Activated CD8-positive, alpha-beta memory T cell treated with anti-CD3 and anti-CD28 coated beads, Interleukin-2, amount 50 U/mL, for 1 hour (primary cell): ENCODE measurements around the gene ACER1.
"Not testable (repeated sequence)": the region's sequence is repeated elsewhere in the genome, so short reads cannot be mapped to it uniquely, and the experiment has no call there.

Experiments used
- DNase-seq: peaks from one replicate; pipeline ENCODE4 v3.0.0-alpha.2; 2020; ENCODE audit errors: extremely low read depth

Gene ACER1

GRCh38 chr19:6355321-6356040 is 22.1 kb upstream of the ACER1 start:
- not testable (repeated sequence) for DNase-seq

GRCh38 chr19:6354098-6354674 is 20.8 kb upstream of the ACER1 start:
- no peak for DNase-seq

GRCh38 chr19:6352381-6353165 is 19.2 kb upstream of the ACER1 start:
- DNase-seq, result no peak

- no peak for DNase-seq
Measured at GRCh38 chr19:6350688-6351087, 17.3 kb upstream of the ACER1 start.

- DNase-seq, result not testable (repeated sequence)
Measured at GRCh38 chr19:6349271-6349670, 15.9 kb upstream of the ACER1 start.

- no peak for DNase-seq
Measured at GRCh38 chr19:6343462-6343861, 10.1 kb upstream of the ACER1 start.

GRCh38 chr19:6340493-6341201 is 7.2 kb upstream of the ACER1 start:
- no peak for DNase-seq

- DNase-seq, result no peak
Measured at GRCh38 chr19:6334490-6335285, 1.3 kb upstream of the ACER1 start.

- DNase-seq, result no peak
Measured at GRCh38 chr19:6326815-6327214, 6.6 kb downstream of the ACER1 start.

GRCh38 chr19:6325614-6326013 is 7.8 kb downstream of the ACER1 start:
- DNase-seq, result no peak

- no peak for DNase-seq
Measured at GRCh38 chr19:6324757-6325156, 8.7 kb downstream of the ACER1 start.

GRCh38 chr19:6322284-6322683 is 11.1 kb downstream of the ACER1 start:
- DNase-seq, result no peak

GRCh38 chr19:6319376-6319775 is 14.0 kb downstream of the ACER1 start:
- no peak for DNase-seq

GRCh38 chr19:6318772-6319171 is 14.6 kb downstream of the ACER1 start:
- DNase-seq, result no peak

GRCh38 chr19:6315646-6316045 is 17.8 kb downstream of the ACER1 start:
- not testable (repeated sequence) for DNase-seq

GRCh38 chr19:6313398-6313969 is 19.9 kb downstream of the ACER1 start:
- DNase-seq, result no peak

- DNase-seq, result no peak
Measured at GRCh38 chr19:6312018-6312417, 21.4 kb downstream of the ACER1 start.

GRCh38 chr19:6298413-6298812 is 35.0 kb downstream of the ACER1 start:
- no peak for DNase-seq

- no peak for DNase-seq
Measured at GRCh38 chr19:6297202-6297601, 36.2 kb downstream of the ACER1 start.

- no peak for DNase-seq
Measured at GRCh38 chr19:6292006-6292405, 41.4 kb downstream of the ACER1 start.

- DNase-seq, result no peak
Measured at GRCh38 chr19:6288737-6289136, 44.7 kb downstream of the ACER1 start.
